Measurements from ENCODE around the gene SGCA.
A peak's percentile ranks its signal among the peaks of the same experiment; 100 is the strongest.

SGCA gene

DNA sequence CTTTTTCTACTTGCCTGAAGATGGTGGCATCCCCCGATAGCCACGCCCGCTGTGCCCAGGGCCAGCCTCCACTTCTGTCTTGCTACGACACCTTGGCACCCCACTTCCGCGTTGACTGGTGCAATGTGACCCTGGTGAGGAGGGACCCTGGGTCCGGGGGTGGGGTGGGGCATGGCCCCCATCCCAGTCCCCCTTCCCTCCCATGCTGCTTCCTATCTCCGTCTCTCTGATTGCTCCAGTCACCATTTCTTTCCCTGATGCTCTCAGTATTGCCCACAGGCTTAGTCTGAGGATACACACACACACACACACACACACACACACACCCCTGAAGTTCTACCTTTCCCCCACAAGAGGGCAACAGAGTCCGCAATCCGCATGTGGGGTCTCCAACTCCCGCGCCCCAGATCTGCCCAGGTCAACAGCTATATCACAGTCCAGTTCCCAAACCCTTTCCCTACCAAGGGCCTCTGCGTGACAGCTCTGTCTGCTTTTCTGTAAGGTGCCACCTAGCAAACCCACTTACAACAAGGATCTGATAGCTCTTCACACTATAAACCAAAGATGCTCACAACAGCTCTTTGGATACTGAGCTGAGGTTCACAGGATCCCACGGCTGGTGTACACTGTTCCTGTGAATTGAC, 3.4 kb downstream of the SGCA start (continued):
- peak; percentile 89 for TF ChIP-seq KLF8 (tag by site-specific recombination; IDR thresholded peaks at IDR 0.05)
- peak; percentile 33; the same call in 1 of the 2 replicates for TF ChIP-seq ZNF76 (tag by site-specific recombination; IDR thresholded peaks at IDR 0.05; ENCODE audit: borderline replicate concordance, low read depth)
- peak; percentile 73 for TF ChIP-seq ZXDB (tag by site-specific recombination; IDR thresholded peaks at IDR 0.05)
- TF ChIP-seq, protein P1, sequence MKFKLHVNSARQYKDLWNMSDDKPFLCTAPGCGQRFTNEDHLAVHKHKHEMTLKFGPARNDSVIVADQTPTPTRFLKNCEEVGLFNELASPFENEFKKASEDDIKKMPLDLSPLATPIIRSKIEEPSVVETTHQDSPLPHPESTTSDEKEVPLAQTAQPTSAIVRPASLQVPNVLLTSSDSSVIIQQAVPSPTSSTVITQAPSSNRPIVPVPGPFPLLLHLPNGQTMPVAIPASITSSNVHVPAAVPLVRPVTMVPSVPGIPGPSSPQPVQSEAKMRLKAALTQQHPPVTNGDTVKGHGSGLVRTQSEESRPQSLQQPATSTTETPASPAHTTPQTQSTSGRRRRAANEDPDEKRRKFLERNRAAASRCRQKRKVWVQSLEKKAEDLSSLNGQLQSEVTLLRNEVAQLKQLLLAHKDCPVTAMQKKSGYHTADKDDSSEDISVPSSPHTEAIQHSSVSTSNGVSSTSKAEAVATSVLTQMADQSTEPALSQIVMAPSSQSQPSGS (tag by site-specific recombination; IDR thresholded peaks at IDR 0.05; ENCODE audit: low read depth), result 0 out of 2 replicates have a peak, but pooled peaks have one; percentile 20
- TF ChIP-seq ZBTB17 (tag by site-specific recombination; IDR thresholded peaks at IDR 0.05), result peak; percentile 79
- TF ChIP-seq, protein P2, sequence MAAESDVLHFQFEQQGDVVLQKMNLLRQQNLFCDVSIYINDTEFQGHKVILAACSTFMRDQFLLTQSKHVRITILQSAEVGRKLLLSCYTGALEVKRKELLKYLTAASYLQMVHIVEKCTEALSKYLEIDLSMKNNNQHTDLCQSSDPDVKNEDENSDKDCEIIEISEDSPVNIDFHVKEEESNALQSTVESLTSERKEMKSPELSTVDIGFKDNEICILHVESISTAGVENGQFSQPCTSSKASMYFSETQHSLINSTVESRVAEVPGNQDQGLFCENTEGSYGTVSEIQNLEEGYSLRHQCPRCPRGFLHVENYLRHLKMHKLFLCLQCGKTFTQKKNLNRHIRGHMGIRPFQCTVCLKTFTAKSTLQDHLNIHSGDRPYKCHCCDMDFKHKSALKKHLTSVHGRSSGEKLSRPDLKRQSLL (tag by site-specific recombination; IDR thresholded peaks at IDR 0.05), result no peak
- TF ChIP-seq ZNF394 (tag by site-specific recombination; IDR thresholded peaks at IDR 0.05; ENCODE audit: borderline replicate concordance), result 0 out of 2 replicates have a peak, but pooled peaks have one; percentile 33
- TF ChIP-seq ZNF501 (tag by site-specific recombination; IDR thresholded peaks at IDR 0.05), result peak; percentile 85
- peak; percentile 61 for TF ChIP-seq ZNF843 (tag by site-specific recombination; IDR thresholded peaks at IDR 0.05)
- TF ChIP-seq, protein P3, sequence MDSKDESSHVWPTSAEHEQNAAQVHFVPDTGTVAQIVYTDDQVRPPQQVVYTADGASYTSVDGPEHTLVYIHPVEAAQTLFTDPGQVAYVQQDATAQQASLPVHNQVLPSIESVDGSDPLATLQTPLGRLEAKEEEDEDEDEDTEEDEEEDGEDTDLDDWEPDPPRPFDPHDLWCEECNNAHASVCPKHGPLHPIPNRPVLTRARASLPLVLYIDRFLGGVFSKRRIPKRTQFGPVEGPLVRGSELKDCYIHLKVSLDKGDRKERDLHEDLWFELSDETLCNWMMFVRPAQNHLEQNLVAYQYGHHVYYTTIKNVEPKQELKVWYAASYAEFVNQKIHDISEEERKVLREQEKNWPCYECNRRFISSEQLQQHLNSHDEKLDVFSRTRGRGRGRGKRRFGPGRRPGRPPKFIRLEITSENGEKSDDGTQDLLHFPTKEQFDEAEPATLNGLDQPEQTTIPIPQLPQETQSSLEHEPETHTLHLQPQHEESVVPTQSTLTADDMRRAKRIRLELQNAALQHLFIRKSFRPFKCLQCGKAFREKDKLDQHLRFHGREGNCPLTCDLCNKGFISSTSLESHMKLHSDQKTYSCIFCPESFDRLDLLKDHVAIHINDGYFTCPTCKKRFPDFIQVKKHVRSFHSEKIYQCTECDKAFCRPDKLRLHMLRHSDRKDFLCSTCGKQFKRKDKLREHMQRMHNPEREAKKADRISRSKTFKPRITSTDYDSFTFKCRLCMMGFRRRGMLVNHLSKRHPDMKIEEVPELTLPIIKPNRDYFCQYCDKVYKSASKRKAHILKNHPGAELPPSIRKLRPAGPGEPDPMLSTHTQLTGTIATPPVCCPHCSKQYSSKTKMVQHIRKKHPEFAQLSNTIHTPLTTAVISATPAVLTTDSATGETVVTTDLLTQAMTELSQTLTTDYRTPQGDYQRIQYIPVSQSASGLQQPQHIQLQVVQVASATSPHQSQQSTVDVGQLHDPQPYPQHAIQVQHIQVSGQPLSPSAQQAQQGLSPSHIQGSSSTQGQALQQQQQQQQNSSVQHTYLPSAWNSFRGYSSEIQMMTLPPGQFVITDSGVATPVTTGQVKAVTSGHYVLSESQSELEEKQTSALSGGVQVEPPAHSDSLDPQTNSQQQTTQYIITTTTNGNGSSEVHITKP (tag by site-specific recombination; IDR thresholded peaks at IDR 0.05), result peak; percentile 47; the same call in 1 of the 2 replicates

DNA sequence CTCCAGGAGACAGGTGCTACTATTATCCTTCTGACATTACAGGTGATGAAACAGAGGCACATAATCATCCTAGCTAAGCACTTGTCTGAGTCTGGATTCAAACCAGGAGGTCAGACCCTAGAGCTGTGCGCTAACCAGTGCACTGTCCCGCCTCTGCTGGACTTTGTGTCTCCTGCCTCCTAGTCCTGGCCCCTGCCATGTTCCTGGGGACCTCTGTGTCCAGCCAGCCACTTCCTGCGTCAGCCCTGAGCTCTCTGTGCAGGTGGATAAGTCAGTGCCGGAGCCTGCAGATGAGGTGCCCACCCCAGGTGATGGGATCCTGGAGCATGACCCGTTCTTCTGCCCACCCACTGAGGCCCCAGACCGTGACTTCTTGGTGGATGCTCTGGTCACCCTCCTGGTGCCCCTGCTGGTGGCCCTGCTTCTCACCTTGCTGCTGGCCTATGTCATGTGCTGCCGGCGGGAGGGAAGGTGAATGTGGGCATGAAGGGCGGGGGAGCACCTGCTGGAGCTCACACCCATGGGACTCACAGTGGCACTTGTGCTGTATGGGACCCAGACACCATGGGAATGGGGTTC, 4.2 kb downstream of the SGCA start:
- Histone ChIP-seq H3K36me3 (ENCODE audit: control insufficient read depth in 2 of 2, insufficient read depth in 1 of 2, low read length in 2 of 2) (no peaks in the 10 kb centered on the region), H3K9me3 (ENCODE audit: control insufficient read depth, insufficient read depth, low read depth, low read length) (no peaks in the 10 kb centered on the region), H3K4me1 (ENCODE audit: control insufficient read depth, insufficient read depth, low read length) (no peaks in the 10 kb centered on the region), H3K27ac (ENCODE audit: extremely low read depth, low read depth, low read length) (no peak overlapping the region), H3K4me3 (ENCODE audit: low read depth, low read length) (no peak overlapping the region)
- TF ChIP-seq ZIC2 (tag by site-specific recombination; IDR thresholded peaks at IDR 0.05), result peak; percentile 66
- TF ChIP-seq WT1 (tag by site-specific recombination; IDR thresholded peaks at IDR 0.05), result no peak
- CTCF ChIA-PET, result interaction anchor here (0.6 to 9.6 kb wide), 44 partner anchors 8 to 527 kb away, joined by 3 to 174 read pairs (median 5); partner anchors contain the start of genes COL1A1, PDK2, PPP1R9B and RSAD1
- POLR2A ChIA-PET, result interaction anchor here (0.6 to 2.7 kb wide), 5 partner anchors 8 to 98 kb away, joined by 3 to 10 read pairs (median 5); no protein-coding TSS in a partner anchor

DNA sequence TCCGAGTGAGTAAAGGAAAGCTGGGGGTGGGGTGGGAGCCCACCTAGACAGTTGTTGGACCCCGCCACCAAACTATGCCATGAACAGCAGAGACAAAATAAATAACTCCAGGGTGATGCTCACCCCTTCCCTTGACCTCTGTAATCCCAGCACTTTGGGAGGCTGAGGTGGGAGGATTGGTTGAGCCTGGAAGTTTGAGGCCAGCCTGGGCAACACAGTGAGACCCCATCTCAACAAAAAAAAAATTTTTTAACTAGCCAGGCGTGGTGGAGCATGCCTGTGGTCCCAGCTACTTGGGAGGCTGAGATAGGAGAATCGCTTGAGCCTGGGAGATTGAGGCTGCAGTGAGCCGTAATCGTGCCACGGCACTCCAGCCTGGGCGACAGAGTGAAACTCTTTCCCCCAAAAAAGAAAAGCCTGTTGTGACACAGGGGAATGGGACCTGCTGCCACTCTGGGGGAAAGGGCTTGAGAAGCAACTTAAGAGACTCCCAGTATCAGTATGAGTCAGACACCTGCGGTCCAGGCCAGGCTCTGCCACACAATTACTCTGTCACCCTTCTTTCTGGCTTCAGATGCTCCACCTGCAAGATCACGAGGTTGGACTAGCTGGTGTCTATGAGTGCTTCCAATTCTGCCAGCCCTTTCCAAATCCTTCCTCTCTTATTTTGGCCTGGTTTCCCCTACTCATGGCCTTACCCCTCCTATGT, 5.0 kb downstream of the SGCA start:
- Histone ChIP-seq H3K36me3 (ENCODE audit: control insufficient read depth in 2 of 2, insufficient read depth in 1 of 2, low read length in 2 of 2) (no peaks in the 10 kb centered on the region), H3K4me1 (ENCODE audit: control insufficient read depth, insufficient read depth, low read length) (no peaks in the 10 kb centered on the region), H3K27ac (ENCODE audit: extremely low read depth, low read depth, low read length) (no peak overlapping the region), H3K9me3 (ENCODE audit: control insufficient read depth, insufficient read depth, low read depth, low read length) (no peaks in the 10 kb centered on the region), H3K4me3 (ENCODE audit: low read depth, low read length) (no peak overlapping the region)
- ChIA-PET POLR2A (interaction anchor here (2.0 kb wide), 1 partner anchor 19 kb away, joined by 10 read pairs; no protein-coding TSS in a partner anchor), CTCF (interaction anchor here (0.8 to 9.6 kb wide), 12 partner anchors 7 to 125 kb away, joined by 3 to 174 read pairs (median 23); partner anchors contain the start of genes COL1A1, PDK2 and TMEM92)
- TF ChIP-seq, protein P4, sequence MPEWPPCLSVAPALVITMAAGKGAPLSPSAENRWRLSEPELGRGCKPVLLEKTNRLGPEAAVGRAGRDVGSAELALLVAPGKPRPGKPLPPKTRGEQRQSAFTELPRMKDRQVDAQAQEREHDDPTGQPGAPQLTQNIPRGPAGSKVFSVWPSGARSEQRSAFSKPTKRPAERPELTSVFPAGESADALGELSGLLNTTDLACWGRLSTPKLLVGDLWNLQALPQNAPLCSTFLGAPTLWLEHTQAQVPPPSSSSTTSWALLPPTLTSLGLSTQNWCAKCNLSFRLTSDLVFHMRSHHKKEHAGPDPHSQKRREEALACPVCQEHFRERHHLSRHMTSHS (tag by site-specific recombination; IDR thresholded peaks at IDR 0.05), result no peak
- no peak for TF ChIP-seq SETDB1 (IDR thresholded peaks at IDR 0.05; ENCODE audit: insufficient read length, low read length)
- TF ChIP-seq ZNF600 (tag by site-specific recombination; IDR thresholded peaks at IDR 0.05), result no peak
- TF ChIP-seq ZNF19 (tag by site-specific recombination; IDR thresholded peaks at IDR 0.05; ENCODE audit: low read depth), result no peak
- no peak for TF ChIP-seq OVOL3 (tag by site-specific recombination; IDR thresholded peaks at IDR 0.05)
- no peak for TF ChIP-seq ZNF670 (tag by site-specific recombination; IDR thresholded peaks at IDR 0.05; ENCODE audit: low read depth)
- no peak for TF ChIP-seq ZNF561 (tag by site-specific recombination; IDR thresholded peaks at IDR 0.05; ENCODE audit: borderline replicate concordance)
- TF ChIP-seq KLF8 (tag by site-specific recombination; IDR thresholded peaks at IDR 0.05), result no peak
- TF ChIP-seq ZNF677 (tag by site-specific recombination; IDR thresholded peaks at IDR 0.05), result no peak
- TF ChIP-seq, protein P5, sequence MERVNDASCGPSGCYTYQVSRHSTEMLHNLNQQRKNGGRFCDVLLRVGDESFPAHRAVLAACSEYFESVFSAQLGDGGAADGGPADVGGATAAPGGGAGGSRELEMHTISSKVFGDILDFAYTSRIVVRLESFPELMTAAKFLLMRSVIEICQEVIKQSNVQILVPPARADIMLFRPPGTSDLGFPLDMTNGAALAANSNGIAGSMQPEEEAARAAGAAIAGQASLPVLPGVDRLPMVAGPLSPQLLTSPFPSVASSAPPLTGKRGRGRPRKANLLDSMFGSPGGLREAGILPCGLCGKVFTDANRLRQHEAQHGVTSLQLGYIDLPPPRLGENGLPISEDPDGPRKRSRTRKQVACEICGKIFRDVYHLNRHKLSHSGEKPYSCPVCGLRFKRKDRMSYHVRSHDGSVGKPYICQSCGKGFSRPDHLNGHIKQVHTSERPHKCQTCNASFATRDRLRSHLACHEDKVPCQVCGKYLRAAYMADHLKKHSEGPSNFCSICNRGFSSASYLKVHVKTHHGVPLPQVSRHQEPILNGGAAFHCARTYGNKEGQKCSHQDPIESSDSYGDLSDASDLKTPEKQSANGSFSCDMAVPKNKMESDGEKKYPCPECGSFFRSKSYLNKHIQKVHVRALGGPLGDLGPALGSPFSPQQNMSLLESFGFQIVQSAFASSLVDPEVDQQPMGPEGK (tag by site-specific recombination; IDR thresholded peaks at IDR 0.05), result no peak
